ENCODE measurements around the gene DOC2B.
"Not testable (repeated sequence)": the region's sequence is repeated elsewhere in the genome, so short reads cannot be mapped to it uniquely, and the experiment has no call there.

GRCh38 chr17:133932-134331, 47.5 kb downstream of the DOC2B start:
- TF ChIP-seq POLR2A, CTCF (IDR thresholded peaks at IDR 0.05): not testable (repeated sequence)

Measured in lower leg skin (tissue), 3 donors.